ENCODE data around the gene CD3E. TPM values are rescaled to one million over a fixed set of nuclear protein-coding genes. Genes with fewer than 3 reads are reported as not detected.

Gene CD3E
- total RNA-seq, 4 donors from 2014 or later = 0.78 to 3.6 (median 0.90) TPM; not detected in 1

DNA sequence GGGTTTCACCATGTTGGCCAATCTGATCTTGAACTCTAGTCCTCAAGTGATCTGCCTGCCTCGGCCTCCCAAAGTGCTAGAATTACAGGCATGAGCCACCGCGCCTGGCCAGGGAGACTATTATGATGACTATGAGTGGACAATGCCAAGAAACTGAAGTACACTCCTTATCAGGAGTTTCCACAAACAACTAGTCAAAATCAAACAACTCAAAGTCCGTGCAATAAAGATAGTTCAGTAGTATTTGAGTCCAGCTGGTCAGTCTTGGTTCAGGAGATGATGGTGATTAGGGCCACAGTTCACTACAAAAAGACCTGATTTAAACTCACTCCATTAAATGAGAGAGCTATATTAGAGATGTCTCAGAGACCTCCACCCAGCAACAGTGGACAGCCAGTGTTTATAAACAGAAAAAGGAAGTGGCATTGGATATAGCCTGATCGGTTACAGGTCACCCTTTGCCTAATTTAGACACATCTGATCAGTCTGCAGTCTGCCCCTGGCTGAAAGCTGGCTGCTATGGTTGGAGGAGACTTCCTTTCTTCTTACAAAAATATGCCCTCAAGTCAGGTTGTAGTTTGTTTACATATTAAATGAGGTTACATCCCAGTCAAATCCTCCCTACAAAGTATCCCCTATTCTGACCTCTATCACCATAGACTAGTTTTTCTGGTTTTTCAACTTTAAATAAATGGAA is 17.0 kb downstream of the CD3E start:
- no peak for DNase-seq (ENCODE audit: low spot score in 2 of 2)
- Histone ChIP-seq H3K4me1 (peaks cover 0 to 17% (median 3%) of the 10 kb centered on the region in 4 donors), H3K27me3 (no peaks in the 10 kb centered on the region), H3K4me3 (no peak overlapping the region), H3K9me3 (no peaks in the 10 kb centered on the region), H3K27ac (no peak overlapping the region), H3K36me3 (no peaks in the 10 kb centered on the region)
- WGBS, 2 donors = 80 to 84% methylated on average over 5 of the region's 5 CpGs
- TF ChIP-seq POLR2A (IDR thresholded peaks at IDR 0.05) (no peak), CTCF (IDR thresholded peaks at IDR 0.05) (no peak), EP300 (IDR thresholded peaks at IDR 0.05) (no peak)

DNA sequence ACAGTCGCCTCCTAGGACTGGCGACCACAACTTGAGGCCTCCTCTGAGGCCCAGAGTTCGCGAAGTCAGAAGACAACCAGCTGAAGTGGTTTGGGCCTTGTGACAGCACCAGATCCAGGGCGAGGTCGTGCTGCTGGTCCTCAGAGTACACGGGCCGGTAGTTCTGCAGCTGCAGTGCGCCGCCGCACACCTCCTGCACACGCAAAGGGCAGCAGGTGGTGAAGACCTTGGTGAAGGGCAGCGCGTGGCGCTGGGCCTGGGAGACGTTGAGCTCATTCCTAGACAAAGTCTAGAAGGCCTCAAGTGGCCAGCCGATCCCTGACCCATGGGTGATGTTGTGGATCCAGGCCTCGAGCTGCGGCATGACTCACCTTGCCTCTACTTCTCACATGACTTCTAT is 18.2 kb downstream of the CD3E start:
- no peak for DNase-seq (ENCODE audit: low spot score in 2 of 2)
- no peaks in the 10 kb centered on the region for H3K27me3 ChIP-seq
- TF ChIP-seq CTCF (IDR thresholded peaks at IDR 0.05) (no peak), EP300 (IDR thresholded peaks at IDR 0.05) (no peak), POLR2A (IDR thresholded peaks at IDR 0.05) (no peak)
- H3K36me3 ChIP-seq = no peaks in the 10 kb centered on the region
- no peaks in the 10 kb centered on the region for H3K9me3 ChIP-seq
- peaks cover 0 to 12% (median 0%) of the 10 kb centered on the region in 4 donors for H3K4me1 ChIP-seq
- H3K4me3 ChIP-seq = no peak overlapping the region
- H3K27ac ChIP-seq = no peak overlapping the region
- WGBS, 2 donors = 91 to 93% methylated on average over 17 to 19 of the region's 19 CpGs

DNA sequence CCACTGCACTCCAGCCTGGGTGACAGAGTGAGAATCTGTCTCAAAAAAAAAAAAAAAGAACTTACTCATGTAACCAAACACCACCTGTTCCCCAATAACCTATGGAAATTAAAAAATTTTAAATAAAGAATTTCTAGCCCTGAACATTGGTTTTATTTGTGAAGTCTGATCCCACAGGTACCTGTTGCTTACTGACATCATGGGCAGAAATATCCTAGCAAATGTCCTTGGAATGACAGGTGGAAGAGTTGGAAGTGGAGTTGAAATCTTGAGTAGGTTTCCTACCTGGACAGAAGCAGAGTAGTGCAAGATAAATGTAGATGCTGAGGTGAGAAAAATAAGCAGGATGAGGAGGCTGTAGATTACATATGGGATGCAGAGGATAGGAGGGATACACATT is 20.8 kb downstream of the CD3E start:
- H3K27me3 ChIP-seq = no peaks in the 10 kb centered on the region
- TF ChIP-seq EP300 (IDR thresholded peaks at IDR 0.05) (no peak), POLR2A (IDR thresholded peaks at IDR 0.05) (no peak), CTCF (IDR thresholded peaks at IDR 0.05) (no peak)

GRCh38 chr11:118328745-118329144 is 24.2 kb downstream of the CD3E start:
- Histone ChIP-seq H3K36me3 (no peaks in the 10 kb centered on the region), H3K4me3 (no peak overlapping the region), H3K27ac (no peak overlapping the region), H3K27me3 (no peaks in the 10 kb centered on the region), H3K4me1 (no peaks in the 10 kb centered on the region), H3K9me3 (peaks cover 0 to 5% (median 0%) of the 10 kb centered on the region in 4 donors)
- DNase-seq (ENCODE audit: low spot score in 2 of 2) = no peak
- TF ChIP-seq EP300 (IDR thresholded peaks at IDR 0.05) = no peak
- TF ChIP-seq CTCF (IDR thresholded peaks at IDR 0.05) = no peak
- TF ChIP-seq POLR2A (IDR thresholded peaks at IDR 0.05) = no peak

More for the DNA sequence above, 20.8 kb downstream of the CD3E start:
- no peak overlapping the region for H3K4me3 ChIP-seq
- no peaks in the 10 kb centered on the region for H3K36me3 ChIP-seq
- H3K9me3 ChIP-seq = peaks cover 0 to 5% (median 0%) of the 10 kb centered on the region in 4 donors
- H3K27ac ChIP-seq = no peak overlapping the region
- H3K4me1 ChIP-seq = peaks cover 0 to 8% (median 0%) of the 10 kb centered on the region in 4 donors
- no peak for DNase-seq (ENCODE audit: low spot score in 2 of 2)

DNA sequence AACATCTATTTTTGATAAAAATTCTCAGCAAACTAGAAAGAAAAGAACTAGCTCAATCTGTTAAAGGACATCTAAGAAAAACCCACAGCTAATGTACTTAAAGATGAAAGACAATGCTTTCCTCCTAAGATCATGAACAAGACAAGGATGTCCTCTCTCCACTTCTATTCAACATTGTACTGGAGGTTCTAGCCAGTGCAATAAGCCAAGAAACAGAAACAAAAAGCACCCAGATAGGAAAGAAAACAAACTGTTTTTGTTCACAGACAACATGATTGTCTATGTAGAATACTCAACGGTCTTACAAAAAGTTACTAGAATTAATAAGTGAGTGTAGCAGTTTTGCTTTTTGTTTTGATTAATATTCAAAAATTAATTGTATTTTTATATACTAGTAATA is 30.2 kb downstream of the CD3E start:
- H3K27me3 ChIP-seq = peaks cover 0 to 9% of the 10 kb centered on the region in 2 donors
- H3K27ac ChIP-seq = no peak overlapping the region
- no peak for TF ChIP-seq POLR2A (IDR thresholded peaks at IDR 0.05)
- no peak for TF ChIP-seq CTCF (IDR thresholded peaks at IDR 0.05)
- no peak for TF ChIP-seq EP300 (IDR thresholded peaks at IDR 0.05)
- 52% methylated on average over 1 of the region's 1 CpG for WGBS, 2 donors
- no peak overlapping the region for H3K4me3 ChIP-seq
- H3K9me3 ChIP-seq = peaks cover 0 to under 1% (median 0%) of the 10 kb centered on the region in 4 donors
- H3K36me3 ChIP-seq = no peaks in the 10 kb centered on the region
- no peaks in the 10 kb centered on the region for H3K4me1 ChIP-seq
- no peak for DNase-seq (ENCODE audit: low spot score in 2 of 2)

Data from tibial nerve (tissue), 4 donors.